SKM-1 (cell line): ENCODE results near the gene XRCC6.
"Not testable (repeated sequence)": the region's sequence is repeated elsewhere in the genome, so short reads cannot be mapped to it uniquely, and the experiment has no call there.

Source experiments
- DNase-seq: peaks from one replicate; lab custom pipeline; 2025; ENCODE audit not compliant: unreplicated experiment; lab: John Stamatoyannopoulos, UW

XRCC6 gene

DNA sequence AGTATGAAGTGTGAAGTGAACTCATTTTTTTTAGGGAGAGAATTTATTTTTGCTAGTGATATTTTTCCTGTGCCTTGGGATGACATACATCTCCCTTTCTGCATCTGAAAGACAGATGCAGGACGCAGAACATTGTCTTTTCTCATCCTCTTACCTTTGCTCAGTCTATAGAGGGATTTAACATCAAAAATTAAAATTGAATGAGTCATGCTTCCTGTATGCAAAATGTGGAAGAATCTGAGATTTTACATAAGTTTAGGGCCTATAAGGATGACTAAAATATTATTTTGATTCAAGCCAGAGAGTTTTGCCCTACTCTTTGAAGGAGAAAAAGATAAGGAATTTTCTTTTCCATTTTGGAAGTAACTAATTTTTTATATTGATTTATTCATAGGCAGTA, 27.3 kb downstream of the XRCC6 start:
- no peak for DNase-seq

DNA sequence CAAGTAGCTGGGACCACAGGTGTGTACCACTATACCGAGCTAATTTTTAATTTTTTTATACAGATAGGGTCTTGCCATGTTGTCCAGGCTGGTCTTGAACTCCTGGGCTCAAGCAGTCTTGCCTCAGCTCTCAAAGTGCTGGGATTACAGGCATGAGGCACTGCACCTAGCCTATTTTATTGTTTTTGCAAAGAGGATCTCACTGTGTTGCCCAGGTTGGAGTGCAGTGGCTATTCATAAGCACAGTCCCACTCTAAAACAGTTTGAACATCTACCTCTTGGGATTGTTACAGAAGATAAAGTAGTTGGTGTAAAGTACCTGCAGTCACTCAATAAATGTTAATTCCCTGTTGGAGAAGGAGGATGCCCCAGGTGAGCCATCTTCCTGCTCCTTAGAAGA, 29.1 kb downstream of the XRCC6 start:
- DNase-seq = no peak

DNA sequence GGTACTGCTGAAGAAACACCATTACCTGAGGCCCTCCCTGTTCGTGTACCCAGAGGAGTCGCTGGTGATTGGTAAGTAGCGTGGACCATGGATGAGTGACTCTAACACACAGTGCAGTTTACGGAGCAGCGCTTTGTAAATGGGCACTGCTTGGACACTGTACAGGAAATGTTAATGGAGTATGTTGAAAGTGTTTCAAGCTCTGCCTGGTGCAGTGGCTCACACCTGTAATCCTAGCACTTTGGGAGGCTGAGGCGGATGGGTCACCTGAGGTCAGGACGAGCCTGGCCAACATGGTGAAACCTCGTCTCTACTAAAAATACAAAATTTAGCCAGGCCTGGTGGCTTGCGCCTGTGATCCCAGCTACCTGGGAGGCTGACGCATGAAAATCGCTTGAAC, 29.7 kb downstream of the XRCC6 start:
- no peak for DNase-seq

DNA sequence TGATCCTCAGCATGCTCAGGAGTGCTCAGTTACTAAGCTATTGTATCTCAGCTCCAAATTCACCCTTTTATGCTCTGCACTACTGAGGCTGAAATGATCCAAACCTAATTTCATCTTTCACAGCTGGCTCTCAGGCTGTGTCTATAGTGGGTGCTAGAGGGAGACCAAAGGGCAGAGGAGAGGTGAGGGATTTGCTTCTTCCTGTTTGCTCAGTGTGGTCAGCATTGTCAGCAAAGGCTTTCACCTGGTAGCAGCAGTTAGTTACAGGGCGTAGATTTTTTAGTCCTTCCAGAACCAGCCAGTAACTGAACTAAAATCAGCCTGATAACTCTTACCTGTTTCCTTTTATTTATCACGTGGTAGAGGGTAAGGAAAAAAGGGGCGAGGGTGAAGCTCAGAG, 33.2 kb downstream of the XRCC6 start:
- no peak for DNase-seq

DNA sequence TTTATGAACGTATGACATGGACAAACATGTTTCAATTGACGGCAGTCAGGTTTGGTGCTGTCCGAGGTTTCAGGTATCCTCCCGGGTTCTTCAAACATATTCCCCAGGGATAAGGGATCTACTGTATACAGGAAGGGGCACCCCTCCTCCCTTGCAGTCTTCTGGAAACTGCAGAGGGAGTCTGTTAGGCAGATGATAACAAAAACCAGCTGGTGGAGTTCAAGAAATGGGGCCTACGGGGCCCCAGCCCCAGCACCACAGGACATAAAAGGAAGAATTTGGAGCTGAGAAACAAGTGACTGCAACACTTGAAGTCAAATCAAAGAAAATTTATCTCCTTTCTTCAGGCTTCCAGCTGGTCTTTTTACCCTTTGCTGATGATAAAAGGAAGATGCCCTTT, 35.5 kb downstream of the XRCC6 start:
- no peak for DNase-seq

DNA sequence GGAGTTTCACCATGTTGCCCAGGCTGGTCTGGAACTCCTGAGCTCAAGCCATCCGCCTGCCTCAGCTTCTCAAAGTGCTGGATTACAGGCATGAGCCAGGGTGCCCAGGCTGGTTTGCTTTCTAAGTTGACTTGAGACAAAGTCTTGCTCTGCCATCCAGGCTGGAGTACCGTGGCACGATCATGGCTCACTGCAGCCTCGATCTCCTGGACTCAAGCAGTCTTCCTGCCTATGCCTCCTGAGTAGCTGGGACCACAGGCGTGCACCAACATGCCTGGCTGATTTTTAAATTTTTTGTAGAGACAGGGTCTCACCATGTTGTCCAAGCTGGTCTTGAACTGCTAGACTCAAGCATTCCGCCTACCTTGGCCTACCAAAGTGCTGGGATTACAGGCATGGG, 36.6 kb downstream of the XRCC6 start:
- DNase-seq = no peak

DNA sequence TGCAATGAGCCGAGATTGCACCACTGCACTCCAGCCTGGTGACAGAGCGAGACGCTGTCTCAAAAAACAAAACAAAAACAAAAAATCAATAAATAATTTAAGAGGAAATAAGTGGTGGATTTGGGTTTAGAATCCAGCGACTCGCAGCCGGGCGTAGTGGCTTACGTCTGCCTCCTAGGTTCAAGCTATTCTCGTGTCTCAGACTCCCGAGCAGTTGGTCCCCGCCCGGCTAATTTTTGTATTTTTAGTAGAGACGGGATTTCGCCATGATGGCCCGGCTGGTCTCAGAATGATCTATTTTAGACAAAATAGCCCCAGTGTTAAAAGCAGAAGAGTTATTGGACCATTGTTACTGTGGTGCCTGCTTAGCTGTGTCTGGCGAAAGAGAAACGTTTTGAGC, 37.8 kb downstream of the XRCC6 start:
- no peak for DNase-seq

DNA sequence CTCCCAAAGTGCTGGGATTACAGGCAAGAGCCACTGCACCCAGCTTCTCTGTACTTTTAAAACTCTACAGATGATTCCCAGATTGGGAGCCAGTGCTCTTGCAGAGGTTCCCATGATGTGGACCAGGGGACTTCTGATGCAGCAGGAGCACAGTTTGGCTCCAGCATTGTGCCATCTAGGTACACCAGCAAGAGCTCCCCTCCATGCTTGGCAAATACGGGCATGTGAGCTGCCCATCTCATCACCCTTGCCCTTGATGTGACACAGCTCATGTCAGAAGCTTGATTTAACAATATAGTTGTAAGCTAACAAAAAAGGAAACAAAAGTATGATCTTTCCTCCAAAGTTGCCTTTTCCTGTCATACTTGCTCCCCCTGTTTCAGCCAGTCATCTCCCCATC, 38.8 kb downstream of the XRCC6 start:
- no peak for DNase-seq

DNA sequence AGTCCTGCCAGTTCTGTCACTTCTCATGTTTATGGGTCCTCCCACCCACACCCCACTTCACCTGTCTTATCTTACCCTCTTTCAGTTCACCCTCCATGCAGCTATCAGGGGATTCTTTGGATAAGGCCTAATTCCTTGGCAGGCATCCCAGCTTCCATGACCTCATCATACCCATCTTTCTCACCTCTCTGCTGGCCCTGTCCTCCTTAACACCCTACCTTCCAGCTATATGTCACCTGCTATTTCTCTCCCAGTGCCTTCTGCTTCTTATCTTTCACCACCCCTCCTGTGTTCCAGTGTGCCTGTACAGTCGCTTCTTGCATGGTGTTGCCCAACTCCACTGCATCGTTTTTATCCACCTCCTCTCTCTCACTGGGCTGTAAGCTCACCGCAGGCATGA, 39.3 kb downstream of the XRCC6 start:
- DNase-seq = no peak

DNA sequence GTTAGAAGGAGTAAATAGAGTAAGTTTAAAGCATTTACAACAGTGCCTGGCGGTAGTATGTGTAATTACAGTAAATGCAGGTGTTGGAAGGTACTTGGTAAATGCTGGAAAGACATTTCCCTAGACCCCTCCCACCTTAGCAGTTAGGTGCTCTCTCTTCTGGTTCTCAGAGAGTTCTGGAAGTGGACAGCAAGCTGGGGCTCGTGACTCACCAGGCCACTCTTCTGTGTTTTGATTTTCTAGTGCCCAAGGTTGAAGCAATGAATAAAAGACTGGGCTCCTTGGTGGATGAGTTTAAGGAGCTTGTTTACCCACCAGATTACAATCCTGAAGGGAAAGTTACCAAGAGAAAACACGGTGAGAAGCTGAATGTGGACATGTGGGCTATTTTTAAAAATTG, 40.0 kb downstream of the XRCC6 start:
- no peak for DNase-seq

DNA sequence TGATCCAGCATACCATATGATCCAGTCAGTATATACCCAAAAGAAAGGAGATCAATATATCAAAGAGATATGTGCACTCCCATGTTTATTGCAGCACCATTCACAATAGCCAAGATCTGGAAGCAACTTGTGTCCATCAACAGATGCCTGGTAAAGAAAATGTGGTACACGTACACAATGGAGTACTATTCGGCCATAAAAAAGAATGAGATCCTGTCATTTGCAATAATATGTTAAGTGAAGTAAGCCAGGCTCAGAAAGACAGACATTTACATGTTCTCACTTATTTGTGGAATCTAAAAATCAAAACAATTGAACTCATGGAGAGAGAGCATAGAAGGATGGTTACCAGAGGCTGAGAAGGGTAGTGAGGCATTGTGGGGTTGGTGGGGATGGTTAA, 40.6 kb downstream of the XRCC6 start:
- DNase-seq = no peak

DNA sequence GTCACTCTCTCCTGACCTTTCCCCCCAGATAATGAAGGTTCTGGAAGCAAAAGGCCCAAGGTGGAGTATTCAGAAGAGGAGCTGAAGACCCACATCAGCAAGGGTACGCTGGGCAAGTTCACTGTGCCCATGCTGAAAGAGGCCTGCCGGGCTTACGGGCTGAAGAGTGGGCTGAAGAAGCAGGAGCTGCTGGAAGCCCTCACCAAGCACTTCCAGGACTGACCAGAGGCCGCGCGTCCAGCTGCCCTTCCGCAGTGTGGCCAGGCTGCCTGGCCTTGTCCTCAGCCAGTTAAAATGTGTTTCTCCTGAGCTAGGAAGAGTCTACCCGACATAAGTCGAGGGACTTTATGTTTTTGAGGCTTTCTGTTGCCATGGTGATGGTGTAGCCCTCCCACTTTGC, 42.5 kb downstream of the XRCC6 start:
- DNase-seq = not testable (repeated sequence)

DNA sequence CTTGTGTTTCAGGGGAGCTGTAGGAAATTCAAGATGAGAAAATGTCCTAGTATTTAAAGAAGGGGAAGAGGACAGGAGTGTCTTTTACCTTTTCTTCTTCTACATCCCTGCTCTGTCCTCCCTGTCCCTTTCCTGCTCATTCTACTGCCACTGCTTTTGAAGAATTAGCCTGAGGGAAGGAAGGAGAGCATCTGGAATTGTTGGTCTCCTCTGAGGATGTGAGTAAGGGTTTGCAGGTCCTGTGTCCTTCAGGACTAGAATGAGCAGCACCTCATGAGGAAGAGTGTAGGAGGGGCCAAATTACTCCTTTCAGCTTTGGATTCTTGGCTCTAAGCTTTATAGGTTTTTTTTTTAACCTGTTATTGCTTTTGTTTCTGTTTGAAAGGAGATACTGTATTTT, 43.4 kb downstream of the XRCC6 start:
- DNase-seq = no peak

DNA sequence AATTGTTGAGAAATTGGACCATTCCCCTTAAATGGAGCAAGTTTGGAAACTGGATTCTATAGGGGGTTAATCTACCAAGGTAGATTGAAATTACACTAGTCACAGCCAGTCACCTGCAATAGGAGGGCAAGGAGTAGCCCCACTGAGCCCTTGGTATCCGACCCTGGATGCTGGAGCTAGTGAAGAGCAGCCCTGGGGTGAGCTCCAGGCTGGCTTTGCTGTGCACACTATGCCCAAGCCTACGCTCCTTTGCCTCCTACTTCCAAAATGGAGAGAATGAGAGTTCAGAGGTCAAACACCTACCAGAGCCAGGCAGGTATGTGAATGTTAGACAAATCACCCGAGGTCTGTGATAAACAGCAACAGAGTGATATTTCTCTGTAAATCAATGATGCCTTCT, 43.9 kb downstream of the XRCC6 start:
- DNase-seq = no peak

DNA sequence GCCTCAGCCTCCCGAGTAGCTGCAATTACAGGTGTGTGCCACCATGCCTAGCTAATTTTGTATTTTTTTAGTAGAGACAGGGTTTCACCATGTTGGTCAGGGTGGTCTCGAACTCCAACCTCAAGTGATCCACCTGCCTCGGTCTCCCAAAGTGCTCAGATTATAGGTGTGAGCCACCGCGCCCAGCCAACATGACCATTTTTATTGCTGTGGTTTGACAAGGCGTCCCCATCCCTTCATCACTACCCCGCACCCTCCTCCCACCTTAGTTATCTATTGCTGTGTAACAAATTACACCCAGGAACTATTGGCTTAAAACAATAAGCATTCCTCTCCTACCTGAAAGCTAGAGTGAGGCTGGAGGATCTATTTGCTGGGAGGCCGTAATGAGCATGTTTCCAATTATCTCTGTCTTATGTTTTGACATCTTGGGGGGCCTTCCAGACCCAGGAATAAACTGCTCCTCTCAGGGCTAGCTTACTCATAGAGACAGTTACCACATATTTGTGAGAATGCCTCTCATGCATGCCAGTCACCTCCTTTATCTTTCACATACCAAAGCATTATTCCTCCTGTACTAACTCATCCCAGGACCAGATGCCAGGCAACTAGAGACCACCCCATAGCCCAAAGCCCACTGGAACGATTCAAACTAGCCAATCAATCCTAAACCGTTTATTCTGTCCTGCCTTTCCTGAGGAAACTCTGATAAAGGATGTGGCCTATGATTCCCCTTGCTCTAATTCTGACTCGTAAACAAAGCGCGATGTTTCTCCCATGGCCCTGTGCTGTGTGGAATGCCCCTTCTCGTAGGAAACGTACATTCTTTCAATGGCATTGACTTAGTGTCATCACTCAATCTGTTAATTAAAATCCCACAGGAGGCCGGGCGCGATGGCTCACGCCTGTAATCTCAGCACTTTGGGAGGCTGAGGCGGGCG, 48.1 kb downstream of the XRCC6 start:
- DNase-seq = no peak

DNA sequence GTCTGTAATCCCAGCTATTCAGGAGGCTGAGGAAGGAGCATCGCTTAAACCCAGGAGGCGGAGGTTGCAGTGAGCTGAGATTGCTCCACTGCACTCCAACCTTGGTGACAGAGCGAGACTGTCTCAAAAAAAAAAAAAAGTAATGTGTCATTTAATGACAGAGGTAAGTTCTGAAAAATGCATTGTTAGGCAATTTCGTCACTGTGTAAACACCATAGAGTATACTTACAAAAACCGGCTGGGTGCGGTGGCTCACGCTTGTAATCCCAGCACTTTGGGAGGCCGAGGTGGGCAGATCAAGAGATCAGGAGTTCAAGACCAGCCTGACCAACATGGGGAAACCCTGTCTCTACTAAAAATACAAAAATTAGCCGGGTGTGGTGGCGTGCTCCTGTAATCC, 51.0 kb downstream of the XRCC6 start:
- not testable (repeated sequence) for DNase-seq

DNA sequence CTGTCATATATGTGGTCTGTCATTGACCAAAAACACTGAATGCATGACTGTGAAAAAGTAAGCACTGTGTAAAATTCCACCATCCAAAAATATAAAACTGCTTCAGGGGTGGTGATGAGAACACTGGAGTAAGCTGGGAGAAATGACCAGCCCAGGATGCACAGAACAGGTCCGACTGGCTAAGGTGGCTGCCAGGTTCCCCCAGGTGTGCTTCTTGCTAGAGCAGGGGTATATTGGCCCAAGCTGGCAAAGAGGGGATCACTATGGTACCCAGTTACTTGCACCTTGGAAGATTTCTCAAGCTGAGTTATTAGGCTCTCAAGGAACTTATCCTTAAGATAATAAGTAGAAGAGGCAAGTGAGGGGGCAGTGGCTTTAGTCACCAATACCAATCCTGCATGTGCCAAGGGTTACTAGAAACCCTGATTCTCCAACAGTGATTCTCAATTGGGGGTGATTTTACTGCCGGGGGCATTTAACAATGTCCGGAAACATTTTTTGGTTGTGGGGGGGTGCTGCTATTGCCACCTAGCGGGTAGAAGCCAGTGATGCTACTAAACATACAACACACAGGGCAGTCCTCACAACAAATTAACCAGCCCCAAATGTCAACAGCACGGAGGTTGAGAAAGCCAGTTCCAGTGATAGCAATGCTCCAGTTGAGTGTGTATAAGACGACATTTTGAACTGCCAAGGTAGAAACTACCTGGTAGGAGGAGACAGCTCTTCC, 51.9 kb downstream of the XRCC6 start:
- DNase-seq = no peak

DNA sequence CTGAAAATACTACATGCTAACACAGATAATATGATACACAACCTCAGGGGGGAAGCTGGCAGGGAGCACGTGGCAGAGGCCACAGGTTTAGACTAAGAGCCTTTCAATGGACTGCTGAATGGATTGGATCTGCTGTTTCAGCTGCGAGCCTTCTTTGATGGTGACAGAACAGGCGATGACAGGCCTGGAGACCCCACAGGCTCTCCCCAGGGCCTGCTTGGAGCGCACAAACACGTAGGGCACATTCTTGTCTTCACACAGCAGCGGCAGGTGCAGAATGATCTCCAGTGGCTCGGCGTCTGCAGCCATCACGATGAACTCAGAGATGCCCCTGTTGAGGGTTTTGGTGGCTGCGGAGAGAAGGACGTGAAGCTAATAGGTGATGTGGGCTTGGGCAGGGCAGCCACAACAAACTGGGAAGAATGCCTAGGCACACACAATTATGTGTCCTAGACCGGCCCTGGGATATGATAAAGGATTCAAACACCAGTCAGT, 53.8 kb downstream of the XRCC6 start:
- DNase-seq = no peak

DNA sequence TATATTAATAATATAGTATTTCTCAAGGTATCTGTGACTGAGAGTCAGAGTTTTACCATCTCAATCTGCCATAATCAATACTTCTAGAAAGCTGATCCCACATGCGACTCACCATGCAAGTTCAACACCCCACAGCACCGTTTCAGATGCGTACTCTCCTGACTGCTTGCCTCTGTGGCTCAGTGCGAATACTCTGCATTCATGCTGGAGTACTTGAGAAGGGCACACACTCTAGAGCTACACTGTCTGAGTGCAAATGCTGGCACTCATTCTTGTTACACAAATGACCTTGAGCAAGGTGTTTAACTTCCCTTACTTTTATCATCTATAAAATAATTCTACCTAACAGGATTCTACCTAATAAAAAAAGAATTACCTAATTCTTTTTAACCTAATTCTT, 55.0 kb downstream of the XRCC6 start:
- DNase-seq = no peak

DNA sequence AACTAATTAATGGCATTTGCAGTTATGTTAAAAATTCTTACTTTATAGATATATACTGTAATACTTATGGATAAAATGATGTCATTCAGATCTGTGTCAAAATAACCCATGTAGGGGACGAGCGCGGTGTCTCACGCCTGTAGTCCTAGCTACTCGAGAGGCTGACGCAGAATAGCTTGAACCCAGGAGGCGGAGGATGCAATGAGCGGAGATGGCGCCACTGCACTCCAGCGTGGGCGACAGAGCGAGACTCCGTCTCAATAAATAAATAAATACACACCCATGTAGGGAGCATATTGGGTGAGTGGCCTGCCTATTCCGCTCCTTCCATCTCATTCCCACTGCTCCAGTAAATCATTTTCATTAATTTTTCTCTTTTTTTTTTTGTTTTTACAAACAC, 60.5 kb downstream of the XRCC6 start:
- no peak for DNase-seq

DNA sequence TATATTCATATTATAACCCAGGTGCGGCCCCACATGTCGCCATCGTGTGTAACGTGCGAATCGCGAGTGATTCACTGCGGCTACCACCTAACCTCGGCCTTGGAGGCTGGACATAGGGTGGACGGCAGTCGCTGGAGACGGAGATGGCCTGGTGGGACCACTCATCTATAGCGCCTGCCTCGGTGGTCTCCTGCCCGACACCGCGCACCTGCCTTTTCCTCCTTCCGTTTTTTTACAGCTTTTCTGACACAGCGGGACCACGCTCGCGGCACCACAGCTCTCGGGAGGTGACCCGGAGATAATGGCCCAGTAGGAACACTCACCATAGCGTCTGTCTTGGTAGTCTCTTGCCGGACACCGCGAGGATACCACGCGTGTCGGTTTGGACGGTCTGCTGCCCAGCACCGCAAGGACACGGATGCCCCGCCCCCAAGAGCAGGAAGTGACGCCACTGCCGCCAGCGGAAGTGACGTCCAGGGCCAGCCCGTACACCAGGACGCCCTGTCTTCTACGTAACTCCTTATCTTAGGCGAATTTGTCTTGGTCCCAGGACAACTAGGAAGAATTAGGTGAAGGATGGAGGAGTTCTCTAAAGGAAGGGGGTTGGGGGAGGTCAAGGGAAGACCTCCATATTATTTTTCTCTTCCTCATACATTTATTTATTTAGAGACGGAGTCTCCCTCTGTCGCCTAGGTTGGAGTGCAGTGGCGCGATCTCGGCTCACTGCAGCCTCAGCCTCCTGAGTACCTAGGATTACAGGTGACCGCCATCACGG, 61.1 kb downstream of the XRCC6 start:
- peak; percentile 61 for DNase-seq

DNA sequence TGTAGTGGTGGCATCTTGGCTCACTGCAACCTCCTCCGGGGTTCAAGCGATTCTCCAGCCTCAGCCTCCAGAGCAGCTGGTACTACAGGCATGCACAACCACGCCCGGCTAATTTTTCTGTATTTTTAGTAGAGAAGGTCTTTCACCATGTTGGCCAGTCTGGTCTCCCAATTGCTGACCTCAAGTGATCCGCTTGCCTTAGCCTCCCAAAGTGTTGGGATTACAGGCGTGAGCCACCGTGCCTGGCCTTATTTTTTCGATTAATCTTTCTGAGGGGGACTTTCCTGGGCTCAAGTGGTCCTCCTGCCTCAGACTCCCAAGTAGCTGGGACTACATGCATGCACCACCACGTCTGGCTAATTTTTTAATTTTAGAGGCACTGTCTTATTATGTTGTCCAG, 62.0 kb downstream of the XRCC6 start:
- no peak for DNase-seq
